Effector memory CD4-positive, alpha-beta T cell (primary cell): ENCODE measurements around the gene AACS.

ENCODE experiments used
- DNase-seq, 3 donors: peaks; one replicate each; pipeline ENCODE4 v3.0.0-alpha.2; 2020
- H3K27ac ChIP-seq: 2 replicates; pipeline ENCODE4 v1.7.0; 2013; ENCODE audit warnings: mild to moderate bottlenecking, low read length, moderate library complexity; ENCODE audit not compliant: insufficient read depth, poor library complexity, severe bottlenecking
- H3K27me3 ChIP-seq: replicated peaks from 2 replicates; pipeline ENCODE4 v1.7.0; 2013; ENCODE audit warnings: mild to moderate bottlenecking, low read length; ENCODE audit not compliant: insufficient read depth, control insufficient read depth, poor library complexity, severe bottlenecking
- H3K36me3 ChIP-seq: 2 replicates; pipeline ENCODE4 v1.7.0; 2013; ENCODE audit warnings: mild to moderate bottlenecking, low read length, moderate library complexity; ENCODE audit not compliant: control insufficient read depth, insufficient read depth
- H3K4me1 ChIP-seq: 2 replicates; pipeline ENCODE4 v1.7.0; 2013; ENCODE audit warnings: low read length, mild to moderate bottlenecking; ENCODE audit not compliant: control insufficient read depth, insufficient read depth, poor library complexity, severe bottlenecking
- H3K4me3 ChIP-seq: 2 replicates; pipeline ENCODE4 v1.7.0; 2013; ENCODE audit warnings: low read length, low read depth, mild to moderate bottlenecking; ENCODE audit not compliant: insufficient read depth, poor library complexity, severe bottlenecking
- H3K9me3 ChIP-seq: 2 replicates; pipeline ENCODE4 v1.7.0; 2013; ENCODE audit warnings: mild to moderate bottlenecking, low read length, moderate library complexity; ENCODE audit not compliant: control insufficient read depth

The AACS gene

GRCh38 chr12:125114365-125115141 is 49.3 kb downstream of the AACS start:
- H3K9me3 ChIP-seq = no peaks in the 10 kb centered on the region
- DNase-seq = no peak
- H3K4me3 ChIP-seq = no peak overlapping the region

GRCh38 chr12:125120566-125120965 is 55.3 kb downstream of the AACS start:
- Histone ChIP-seq H3K4me1 (no peaks in the 10 kb centered on the region), H3K4me3 (no peak overlapping the region), H3K36me3 (no peaks in the 10 kb centered on the region), H3K27me3 (no peaks in the 10 kb centered on the region), H3K27ac (no peak overlapping the region), H3K9me3 (no peaks in the 10 kb centered on the region)
- no peak for DNase-seq

More at GRCh38 chr12:125114365-125115141, 49.3 kb downstream of the AACS start:
- no peak overlapping the region for H3K27ac ChIP-seq
- H3K27me3 ChIP-seq = no peaks in the 10 kb centered on the region
- H3K4me1 ChIP-seq = no peaks in the 10 kb centered on the region
- H3K36me3 ChIP-seq = no peaks in the 10 kb centered on the region

- Histone ChIP-seq H3K27ac (no peak overlapping the region), H3K4me1 (no peaks in the 10 kb centered on the region), H3K27me3 (no peaks in the 10 kb centered on the region), H3K9me3 (no peaks in the 10 kb centered on the region), H3K4me3 (no peak overlapping the region), H3K36me3 (no peaks in the 10 kb centered on the region)
- no peak for DNase-seq
Measured at GRCh38 chr12:125121106-125121505, 55.9 kb downstream of the AACS start.

- no peaks in the 10 kb centered on the region for H3K9me3 ChIP-seq
- H3K36me3 ChIP-seq = no peaks in the 10 kb centered on the region
- H3K4me3 ChIP-seq = no peak overlapping the region
- no peaks in the 10 kb centered on the region for H3K4me1 ChIP-seq
- H3K27ac ChIP-seq = no peak overlapping the region
- no peak for DNase-seq
- H3K27me3 ChIP-seq = no peaks in the 10 kb centered on the region
Measured at GRCh38 chr12:125122668-125123067, 57.4 kb downstream of the AACS start.

DNA sequence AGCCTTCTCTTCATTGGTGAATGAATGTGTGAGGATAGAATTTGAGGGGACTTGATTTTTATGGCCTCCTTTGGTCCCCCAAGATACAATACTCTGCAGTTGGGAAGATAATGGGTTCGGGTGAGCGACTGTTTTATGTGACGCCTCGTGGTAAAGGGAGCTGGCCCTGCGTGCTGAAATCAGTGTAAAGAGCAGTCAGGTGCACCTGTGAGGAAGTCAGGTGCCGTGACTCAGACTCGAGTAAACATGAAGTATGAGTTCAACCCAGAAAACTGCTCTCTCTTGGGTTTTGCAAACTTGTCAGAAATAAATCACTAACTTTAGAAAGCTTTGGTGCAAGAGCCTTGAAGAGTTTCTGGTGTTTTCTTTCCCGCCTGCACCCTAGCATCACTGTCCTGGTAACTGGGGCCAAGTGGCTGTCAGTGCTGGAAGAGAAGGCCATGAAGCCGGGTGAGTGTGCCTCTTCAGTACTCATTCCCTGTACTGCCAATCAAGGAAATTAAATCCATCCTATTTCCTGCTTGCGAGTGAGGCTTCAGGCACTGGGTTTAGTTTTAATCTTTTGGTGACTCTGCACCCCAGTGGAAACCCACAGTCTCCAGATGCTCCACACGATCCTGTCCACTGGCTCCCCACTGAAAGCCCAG is 59.2 kb downstream of the AACS start:
- DNase-seq = no peak
- Histone ChIP-seq H3K27me3 (no peaks in the 10 kb centered on the region), H3K27ac (no peak overlapping the region), H3K9me3 (no peaks in the 10 kb centered on the region), H3K4me3 (no peak overlapping the region), H3K36me3 (no peaks in the 10 kb centered on the region), H3K4me1 (no peaks in the 10 kb centered on the region)

DNA sequence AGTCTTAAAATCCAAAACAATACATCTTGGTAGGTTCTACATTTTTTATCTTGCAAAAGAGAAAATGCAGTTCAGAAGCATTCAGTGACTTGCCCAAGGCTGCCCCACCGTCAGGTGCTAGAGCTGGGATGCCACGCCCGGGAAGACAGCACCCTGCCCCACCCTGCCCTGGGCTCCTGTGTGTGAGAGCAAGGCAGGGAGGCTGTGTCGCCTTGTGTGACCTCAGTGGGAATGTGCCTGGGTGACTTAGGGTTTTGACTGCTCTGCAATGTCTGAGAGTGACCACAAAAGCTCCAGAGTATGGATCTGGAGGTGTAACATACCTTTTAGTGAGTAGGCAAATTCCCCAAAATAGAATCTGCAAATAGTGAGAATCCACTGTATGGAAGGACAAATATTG is 60.0 kb downstream of the AACS start:
- Histone ChIP-seq H3K9me3 (no peaks in the 10 kb centered on the region), H3K36me3 (no peaks in the 10 kb centered on the region), H3K4me1 (no peaks in the 10 kb centered on the region), H3K27me3 (no peaks in the 10 kb centered on the region), H3K27ac (no peak overlapping the region), H3K4me3 (no peak overlapping the region)
- DNase-seq = no peak

- no peak for DNase-seq
- H3K27me3 ChIP-seq = no peaks in the 10 kb centered on the region
- no peaks in the 10 kb centered on the region for H3K4me1 ChIP-seq
- H3K36me3 ChIP-seq = no peaks in the 10 kb centered on the region
- H3K9me3 ChIP-seq = no peaks in the 10 kb centered on the region
- no peak overlapping the region for H3K4me3 ChIP-seq
- no peak overlapping the region for H3K27ac ChIP-seq
Measured at GRCh38 chr12:125128439-125129178, 63.4 kb downstream of the AACS start.

GRCh38 chr12:125129179-125129571 is 63.9 kb downstream of the AACS start:
- H3K27ac ChIP-seq = no peak overlapping the region
- DNase-seq = no peak
- H3K9me3 ChIP-seq = no peaks in the 10 kb centered on the region
- no peaks in the 10 kb centered on the region for H3K36me3 ChIP-seq
- no peaks in the 10 kb centered on the region for H3K4me1 ChIP-seq
- no peak overlapping the region for H3K4me3 ChIP-seq
- no peaks in the 10 kb centered on the region for H3K27me3 ChIP-seq

DNA sequence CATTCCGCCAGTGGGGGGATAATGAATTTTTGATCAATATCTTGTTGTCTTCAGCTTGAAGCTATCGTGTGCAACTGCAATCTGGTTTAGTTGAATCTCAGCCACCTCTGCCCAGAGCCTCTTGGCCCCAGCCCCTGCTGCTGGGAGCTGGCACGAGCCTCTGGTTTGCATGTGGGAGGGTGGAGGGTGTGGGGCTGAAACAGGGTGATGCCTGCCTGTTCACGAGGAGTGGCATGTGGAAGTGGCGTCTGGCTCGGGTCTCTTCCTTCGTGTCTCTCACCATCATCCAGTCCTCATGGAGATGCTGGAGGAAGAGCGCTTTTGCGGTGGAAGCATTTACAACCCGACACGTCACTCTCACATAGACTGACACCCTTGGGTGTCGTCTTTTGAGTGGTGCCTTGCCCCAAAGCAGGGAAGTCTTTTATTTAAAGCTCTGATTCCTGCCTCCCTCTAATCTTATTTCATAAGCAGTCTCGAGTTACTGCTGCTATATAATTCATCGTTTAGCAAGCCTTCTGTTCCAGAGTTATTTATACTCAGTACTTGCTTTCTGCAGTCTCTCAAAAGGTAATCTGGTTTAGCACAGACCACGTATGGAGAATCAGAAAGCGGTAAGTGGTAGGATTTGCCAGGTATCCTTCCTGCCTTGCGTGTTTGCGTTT is 64.5 kb downstream of the AACS start:
- Histone ChIP-seq H3K9me3 (no peaks in the 10 kb centered on the region), H3K27ac (no peak overlapping the region), H3K36me3 (no peaks in the 10 kb centered on the region), H3K4me1 (no peaks in the 10 kb centered on the region), H3K4me3 (no peak overlapping the region), H3K27me3 (no peaks in the 10 kb centered on the region)
- DNase-seq = no peak
